ENCODE measurements around the gene GLYATL1. TPM values are rescaled to one million over a fixed set of nuclear protein-coding genes. Genes with fewer than 3 reads are reported as not detected.

Gene GLYATL1
- total and polyA plus RNA-seq, 4 experiments from 2014 or later, result not detected

DNA sequence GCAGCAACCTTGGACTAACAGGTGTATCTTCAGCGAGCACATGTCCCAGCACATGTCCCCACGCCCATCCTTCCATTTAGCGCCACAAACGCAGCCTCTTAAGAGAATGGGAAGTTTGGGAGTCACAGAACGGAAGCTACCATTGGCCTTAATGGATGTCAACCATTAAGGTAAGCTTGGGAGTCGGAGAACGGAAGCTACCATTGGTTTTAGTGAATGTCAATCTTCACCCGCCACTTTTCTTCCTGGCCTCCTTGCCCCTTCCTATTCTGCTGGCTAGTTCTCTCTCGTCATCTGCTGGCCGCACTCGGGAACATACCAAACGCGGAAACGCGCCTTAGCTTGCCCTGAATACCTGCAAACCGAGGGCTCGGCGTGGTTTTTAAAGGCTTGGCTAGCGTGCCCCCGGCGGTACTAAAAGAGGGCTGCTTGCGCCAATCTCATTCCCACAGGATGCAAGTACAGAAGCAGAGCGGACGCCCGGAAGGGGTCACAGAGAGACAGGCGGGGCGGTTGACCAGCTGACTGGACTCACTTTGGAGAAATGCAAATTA, 24.3 kb downstream of the GLYATL1 start:
- no peak overlapping the region for H3K4me3 Mint-ChIP-seq
- H3K27me3 Mint-ChIP-seq, result peaks cover 7 to 12% of the 10 kb centered on the region in 2 donors
- Histone ChIP-seq H3K27ac (ENCODE audit: low read depth, low read length) (no peak overlapping the region), H3K36me3 (ENCODE audit: insufficient read depth, low read length) (no peaks in the 10 kb centered on the region), H3K4me3 (ENCODE audit: low read length in 2 of 2) (no peak overlapping the region), H3K27me3 (ENCODE audit: insufficient read depth, low read length) (no peaks in the 10 kb centered on the region), H3K9me3 (ENCODE audit: control insufficient read depth in 1 of 2, low read length in 2 of 2) (no peaks in the 10 kb centered on the region), H3K4me1 (ENCODE audit: insufficient read depth, low read length) (no peaks in the 10 kb centered on the region)
- no peak overlapping the region for H3K27ac Mint-ChIP-seq
- H3K9me3 Mint-ChIP-seq, result peaks cover 0 to 1% (median 0%) of the 10 kb centered on the region in 8 donors
- CTCF ChIA-PET (ENCODE audit: partially characterized antibody), result no interaction called here
- no peaks in the 10 kb centered on the region for H3K4me1 Mint-ChIP-seq
- intact Hi-C loops (cut with micrococcal nuclease), result no loop called here
- no peaks in the 10 kb centered on the region for H3K36me3 Mint-ChIP-seq
- POLR2A ChIA-PET (ENCODE audit: partially characterized antibody), result no interaction called here
- no peak for DNase-seq

DNA sequence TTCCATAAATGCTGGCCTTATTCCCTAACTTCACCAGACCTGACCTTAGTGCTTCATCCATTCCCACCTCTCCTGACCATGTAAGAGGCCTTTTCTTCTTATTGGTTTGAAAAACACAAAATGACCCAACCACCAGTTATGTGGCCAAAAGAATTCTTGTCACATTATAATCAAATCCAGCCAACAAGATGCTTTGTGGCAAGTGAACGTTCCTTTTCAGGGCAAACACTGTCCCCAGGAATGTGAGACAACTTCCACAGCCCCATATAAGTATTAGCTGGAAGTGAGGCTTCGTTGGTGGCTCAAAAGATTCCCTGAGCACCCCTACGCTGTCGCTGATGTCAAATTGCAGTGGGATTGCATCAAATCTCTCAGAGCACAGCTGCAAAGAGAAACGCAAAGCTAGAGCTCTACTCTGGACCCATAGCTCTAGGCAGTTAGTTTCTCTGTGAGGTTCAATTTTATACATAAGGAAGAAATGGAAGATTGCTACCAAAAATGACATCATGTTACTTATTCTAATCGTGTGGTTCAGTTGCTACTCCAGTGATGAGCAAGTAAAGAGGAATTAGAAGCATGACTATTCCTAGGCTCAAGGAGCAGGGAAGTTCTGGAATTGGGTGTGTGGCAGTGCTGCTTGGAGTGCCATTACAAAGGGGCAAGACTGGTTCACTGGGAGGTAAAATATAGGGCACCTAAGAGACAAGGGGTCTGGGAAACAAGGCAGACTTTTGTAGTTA, 26.1 kb downstream of the GLYATL1 start:
- ChIA-PET POLR2A (ENCODE audit: partially characterized antibody) (no interaction called here), CTCF (ENCODE audit: partially characterized antibody) (no interaction called here)
- Mint-ChIP-seq H3K36me3 (no peaks in the 10 kb centered on the region), H3K27me3 (peaks cover 11 to 14% of the 10 kb centered on the region in 2 donors), H3K4me3 (no peak overlapping the region), H3K9me3 (peaks cover 0 to 6% (median 0%) of the 10 kb centered on the region in 8 donors), H3K27ac (no peak overlapping the region), H3K4me1 (no peaks in the 10 kb centered on the region)
- Histone ChIP-seq H3K4me3 (ENCODE audit: low read length in 2 of 2) (no peak overlapping the region), H3K9me3 (ENCODE audit: control insufficient read depth in 1 of 2, low read length in 2 of 2) (no peaks in the 10 kb centered on the region), H3K4me1 (ENCODE audit: insufficient read depth, low read length) (no peaks in the 10 kb centered on the region), H3K36me3 (ENCODE audit: insufficient read depth, low read length) (no peaks in the 10 kb centered on the region), H3K27me3 (ENCODE audit: insufficient read depth, low read length) (no peaks in the 10 kb centered on the region), H3K27ac (ENCODE audit: low read depth, low read length) (no peak overlapping the region)
- intact Hi-C loops (cut with micrococcal nuclease), result no loop called here
- no peak for DNase-seq

DNA sequence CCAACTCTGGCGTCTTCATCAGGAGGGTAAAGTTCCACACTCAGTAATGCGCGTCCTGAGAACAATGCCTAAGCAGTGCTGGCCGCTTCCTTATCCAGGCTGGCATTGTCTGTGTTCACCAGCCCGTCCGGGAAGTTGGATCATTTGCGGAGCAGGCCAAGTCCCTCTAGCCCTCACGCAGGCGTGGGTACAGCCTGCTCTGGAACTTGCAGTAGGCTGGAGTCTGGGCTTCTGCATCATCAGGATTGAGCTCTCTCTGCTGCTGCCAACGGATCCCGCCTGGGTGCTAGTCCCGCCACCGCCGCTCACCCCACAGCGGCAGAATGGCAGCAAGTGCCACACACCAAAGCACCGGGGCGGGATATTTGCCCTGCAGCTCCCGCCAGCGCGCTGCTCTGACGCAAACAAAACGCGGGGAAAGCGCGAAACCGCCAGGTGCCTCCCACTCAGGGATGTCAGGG, 29.0 kb downstream of the GLYATL1 start:
- H3K9me3 ChIP-seq (ENCODE audit: control insufficient read depth in 1 of 2, low read length in 2 of 2), result no peaks in the 10 kb centered on the region
- no peak for DNase-seq
- no peak overlapping the region for H3K27ac ChIP-seq (ENCODE audit: low read depth, low read length)
- Mint-ChIP-seq H3K9me3 (peaks cover under 1 to 14% (median 5%) of the 10 kb centered on the region in 8 donors), H3K27me3 (peaks cover 15 to 20% of the 10 kb centered on the region in 2 donors), H3K4me1 (no peaks in the 10 kb centered on the region), H3K36me3 (no peaks in the 10 kb centered on the region), H3K27ac (no peak overlapping the region), H3K4me3 (no peak overlapping the region)
- H3K4me3 ChIP-seq (ENCODE audit: low read length in 2 of 2), result no peak overlapping the region
- no peaks in the 10 kb centered on the region for H3K27me3 ChIP-seq (ENCODE audit: insufficient read depth, low read length)
- no peaks in the 10 kb centered on the region for H3K4me1 ChIP-seq (ENCODE audit: insufficient read depth, low read length)
- no peaks in the 10 kb centered on the region for H3K36me3 ChIP-seq (ENCODE audit: insufficient read depth, low read length)
- POLR2A ChIA-PET (ENCODE audit: partially characterized antibody), result no interaction called here
- intact Hi-C loops (cut with micrococcal nuclease), result no loop called here
- CTCF ChIA-PET (ENCODE audit: partially characterized antibody), result no interaction called here

GRCh38 chr11:58977470-58977869, 38.2 kb downstream of the GLYATL1 start:
- H3K9me3 ChIP-seq (ENCODE audit: control insufficient read depth in 1 of 2, low read length in 2 of 2), result no peaks in the 10 kb centered on the region
- H3K4me3 ChIP-seq (ENCODE audit: low read length in 2 of 2), result no peak overlapping the region
- Mint-ChIP-seq H3K4me3 (no peak overlapping the region), H3K4me1 (no peaks in the 10 kb centered on the region), H3K27ac (no peak overlapping the region), H3K27me3 (peaks cover 5 to 7% of the 10 kb centered on the region in 2 donors), H3K36me3 (no peaks in the 10 kb centered on the region), H3K9me3 (peaks cover 0 to 13% (median under 1%) of the 10 kb centered on the region in 8 donors)
- intact Hi-C loops (cut with micrococcal nuclease), result no loop called here
- H3K4me1 ChIP-seq (ENCODE audit: insufficient read depth, low read length), result no peaks in the 10 kb centered on the region
- no peaks in the 10 kb centered on the region for H3K36me3 ChIP-seq (ENCODE audit: insufficient read depth, low read length)
- DNase-seq, result no peak
- H3K27ac ChIP-seq (ENCODE audit: low read depth, low read length), result no peak overlapping the region
- H3K27me3 ChIP-seq (ENCODE audit: insufficient read depth, low read length), result no peaks in the 10 kb centered on the region
- ChIA-PET CTCF (ENCODE audit: partially characterized antibody) (no interaction called here), POLR2A (ENCODE audit: partially characterized antibody) (no interaction called here)

- Mint-ChIP-seq H3K27ac (no peak overlapping the region), H3K4me3 (no peak overlapping the region), H3K4me1 (no peaks in the 10 kb centered on the region), H3K27me3 (peaks cover 1 to 2% of the 10 kb centered on the region in 2 donors), H3K36me3 (no peaks in the 10 kb centered on the region), H3K9me3 (peaks cover 0 to 3% (median 0%) of the 10 kb centered on the region in 8 donors)
- no peak for DNase-seq
- Histone ChIP-seq H3K9me3 (ENCODE audit: control insufficient read depth in 1 of 2, low read length in 2 of 2) (no peaks in the 10 kb centered on the region), H3K27ac (ENCODE audit: low read depth, low read length) (no peak overlapping the region), H3K4me1 (ENCODE audit: insufficient read depth, low read length) (no peaks in the 10 kb centered on the region), H3K4me3 (ENCODE audit: low read length in 2 of 2) (no peak overlapping the region), H3K27me3 (ENCODE audit: insufficient read depth, low read length) (no peaks in the 10 kb centered on the region), H3K36me3 (ENCODE audit: insufficient read depth, low read length) (no peaks in the 10 kb centered on the region)
- ChIA-PET POLR2A (ENCODE audit: partially characterized antibody) (no interaction called here), CTCF (ENCODE audit: partially characterized antibody) (no interaction called here)
- intact Hi-C loops (cut with micrococcal nuclease), result no loop called here
Observed at GRCh38 chr11:58979222-58979621, 39.9 kb downstream of the GLYATL1 start.

DNA sequence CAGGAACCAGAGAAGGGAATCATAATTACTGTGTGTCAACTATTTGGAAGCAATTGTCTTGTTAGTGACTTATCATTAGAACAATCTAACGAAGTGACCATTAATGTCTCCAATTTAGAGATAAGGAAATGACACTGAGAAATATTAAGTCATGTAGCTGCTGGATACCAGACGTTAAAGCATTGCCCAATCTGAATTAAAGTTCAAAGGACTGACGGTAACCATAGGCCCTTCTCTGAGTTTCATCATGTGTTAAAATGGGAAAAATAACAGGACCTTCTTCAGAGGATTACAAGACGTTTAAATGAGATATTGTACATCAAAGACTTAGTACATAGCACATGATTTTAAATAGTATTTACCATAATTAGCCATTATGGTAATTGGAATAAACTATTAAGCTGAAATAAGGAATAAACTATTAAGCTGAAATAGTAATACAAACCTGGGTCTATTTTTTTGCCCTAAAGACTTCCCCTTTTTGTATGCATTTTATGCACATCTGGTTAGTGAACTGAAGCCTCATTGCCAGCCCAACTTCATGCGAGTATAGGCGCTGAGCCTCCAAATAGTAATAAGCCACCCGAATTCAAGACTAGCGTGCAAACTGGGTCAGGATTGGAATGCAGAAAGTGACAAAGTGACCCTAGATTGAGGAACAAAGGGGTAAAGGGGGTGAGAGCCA, 41.0 kb downstream of the GLYATL1 start:
- POLR2A ChIA-PET (ENCODE audit: partially characterized antibody), result no interaction called here
- Mint-ChIP-seq H3K27ac (no peak overlapping the region), H3K36me3 (no peaks in the 10 kb centered on the region), H3K4me1 (no peaks in the 10 kb centered on the region), H3K4me3 (no peak overlapping the region), H3K9me3 (peaks cover 0 to 5% (median 0%) of the 10 kb centered on the region in 8 donors), H3K27me3 (peaks cover 1 to 2% of the 10 kb centered on the region in 2 donors)
- H3K27ac ChIP-seq (ENCODE audit: low read depth, low read length), result no peak overlapping the region
- H3K36me3 ChIP-seq (ENCODE audit: insufficient read depth, low read length), result no peaks in the 10 kb centered on the region
- H3K4me3 ChIP-seq (ENCODE audit: low read length in 2 of 2), result no peak overlapping the region
- H3K9me3 ChIP-seq (ENCODE audit: control insufficient read depth in 1 of 2, low read length in 2 of 2), result no peaks in the 10 kb centered on the region
- no peaks in the 10 kb centered on the region for H3K27me3 ChIP-seq (ENCODE audit: insufficient read depth, low read length)
- CTCF ChIA-PET (ENCODE audit: partially characterized antibody), result no interaction called here
- intact Hi-C loops (cut with micrococcal nuclease), result no loop called here
- H3K4me1 ChIP-seq (ENCODE audit: insufficient read depth, low read length), result no peaks in the 10 kb centered on the region
- no peak for DNase-seq

DNA sequence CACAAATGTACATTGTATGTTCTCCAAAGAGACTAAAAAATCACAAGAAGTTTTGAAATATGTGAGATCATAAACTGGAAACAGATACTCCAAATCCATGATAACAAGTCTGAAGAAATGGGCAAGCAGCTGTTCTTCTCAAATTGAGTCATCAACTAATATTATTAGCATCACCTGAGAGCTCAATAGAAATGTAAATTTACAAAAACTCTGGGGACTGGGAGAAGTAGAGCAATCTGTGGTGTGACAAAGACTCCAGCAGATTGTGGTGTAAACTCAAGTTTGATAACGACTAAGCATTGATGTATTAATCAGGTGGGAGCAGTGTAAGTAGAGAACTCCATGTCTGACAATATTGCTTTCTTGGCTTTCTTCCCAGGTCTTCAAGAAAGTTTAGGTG, 53.2 kb downstream of the GLYATL1 start:
- no peak overlapping the region for H3K4me3 ChIP-seq (ENCODE audit: low read length in 2 of 2)
- no peaks in the 10 kb centered on the region for H3K36me3 ChIP-seq (ENCODE audit: insufficient read depth, low read length)
- H3K27ac ChIP-seq (ENCODE audit: low read depth, low read length), result no peak overlapping the region
- Mint-ChIP-seq H3K27me3 (peaks cover 12 to 36% of the 10 kb centered on the region in 2 donors), H3K36me3 (no peaks in the 10 kb centered on the region), H3K4me1 (no peaks in the 10 kb centered on the region), H3K4me3 (no peak overlapping the region), H3K27ac (no peak overlapping the region), H3K9me3 (no peaks in the 10 kb centered on the region)
- ChIA-PET CTCF (ENCODE audit: partially characterized antibody) (no interaction called here), POLR2A (ENCODE audit: partially characterized antibody) (no interaction called here)
- no peak for DNase-seq
- H3K27me3 ChIP-seq (ENCODE audit: insufficient read depth, low read length), result no peaks in the 10 kb centered on the region
- no peaks in the 10 kb centered on the region for H3K9me3 ChIP-seq (ENCODE audit: control insufficient read depth in 1 of 2, low read length in 2 of 2)
- intact Hi-C loops (cut with micrococcal nuclease), result no loop called here
- H3K4me1 ChIP-seq (ENCODE audit: insufficient read depth, low read length), result no peaks in the 10 kb centered on the region

Data from CD4-positive, alpha-beta memory T cell (primary cell).